HCT116 (cell line): ENCODE measurements around the gene FMN1. TPM values are rescaled to one million over a fixed set of nuclear protein-coding genes. Genes with fewer than 3 reads are reported as not detected.

Experiments
- ATAC-seq: fragments of 200-7000 bp; cut with Tn5 transposase; 2 replicates; pipeline ENCODE4 v1.9.1; 2020; ENCODE audit warnings: mild to moderate bottlenecking, moderate library complexity
- BruUV-seq: library from RNA; stranded (reverse); fragments of 400-500 nt; replicated peaks from 2 replicates; lab custom pipeline; 2021; lab: Mats Ljungman, UMichigan
- CTCF ChIA-PET: fragments of 300-600 bp; sonication (Branson Sonifier 250); formaldehyde crosslinking; loops from one replicate; lab custom pipeline; 2021; ENCODE audit warnings: antibody characterized with exemption; lab: Charles Lee
- POLR2A ChIA-PET: fragments of 300-600, 350-600 bp; sonication (Branson Sonifier 250); formaldehyde crosslinking; loops from one replicate; lab custom pipeline; 2021; ENCODE audit warnings: antibody characterized with exemption; lab: Charles Lee
- RAD21 ChIA-PET, 2 experiments: fragments of 300-600 bp; sonication (Branson Sonifier 250); formaldehyde crosslinking; loops; one replicate each; lab custom pipeline; 2023; ENCODE audit warnings: low total read pairs in 2 of 2; ENCODE audit not compliant: uncharacterized antibody in 2 of 2, unreplicated experiment in 2 of 2, low non-redundant PET in 1 of 2; lab: Charles Lee
- DNase-seq: peaks from one replicate; pipeline ENCODE4 v3.0.0-alpha.2; 2010; ENCODE audit warnings: low read depth, low spot score
- H2AFZ ChIP-seq: fragments of 200-600 bp; shearing (Covaris generic), sonication (generic); 2 replicates; pipeline ENCODE4 v1.6.1; 2017; ENCODE audit warnings: low read depth, mixed run types, mixed read lengths, antibody characterized with exemption, low read length; ENCODE audit not compliant: poor library complexity, severe bottlenecking
- H3K27ac ChIP-seq: 2 replicates; pipeline ENCODE4 v1.5.1; 2012; ENCODE audit warnings: low read depth, low read length
- H3K27me3 ChIP-seq: fragments of 200-600 bp; sonication (generic); 2 replicates; pipeline ENCODE4 v1.6.1; 2016; ENCODE audit warnings: mixed run types, low read length, mixed read lengths; ENCODE audit not compliant: insufficient read depth
- H3K36me3 ChIP-seq, 2 experiments: fragments of 200-500 bp in 1 of 2; fragments of 200-600 bp in 1 of 2; sonication (Bioruptor generic) in 1 of 2; sonication (generic) in 1 of 2; 2 replicates each; pipeline versions ENCODE4 v1.5.1 to v1.6.1; 2014 to 2016; ENCODE audit warnings: low read length in 2 of 2, inconsistent platforms in 1 of 2, mixed read lengths in 1 of 2, mixed run types in 1 of 2; ENCODE audit not compliant: insufficient read depth in 2 of 2, control insufficient read depth in 1 of 2
- H3K4me1 ChIP-seq, 2 experiments: fragments of 200-600 bp in 1 of 2; sonication (generic) in 1 of 2; 2 replicates each; pipeline versions ENCODE4 v1.5.1 to v1.6.1; 2012 to 2017; ENCODE audit warnings: low read length in 2 of 2, inconsistent platforms in 1 of 2, mild to moderate bottlenecking in 1 of 2, mixed read lengths in 1 of 2, mixed run types in 1 of 2, moderate library complexity in 1 of 2; ENCODE audit not compliant: insufficient read depth in 2 of 2, control insufficient read depth in 1 of 2
- H3K4me2 ChIP-seq: fragments of 200-600 bp; sonication (generic); 2 replicates; pipeline ENCODE4 v1.6.1; 2017; ENCODE audit warnings: mixed run types, low read length, mixed read lengths
- H3K4me3 ChIP-seq, 2 experiments: fragments of 200-600 bp in 1 of 2; sonication (generic) in 1 of 2; replicated peaks in 1 of 2; 2 replicates each; pipeline ENCODE4 v1.5.1; 2011 to 2016; ENCODE audit warnings: low read length in 2 of 2, control low read depth in 1 of 2, low read depth in 1 of 2, mild to moderate bottlenecking in 1 of 2, mixed read lengths in 1 of 2, mixed run types in 1 of 2
- H3K79me2 ChIP-seq: fragments of 200-600 bp; sonication (generic); 2 replicates; pipeline ENCODE4 v1.6.1; 2017; ENCODE audit warnings: mild to moderate bottlenecking, mixed run types, low read length, moderate library complexity, mixed read lengths; ENCODE audit not compliant: insufficient read depth
- H3K9ac ChIP-seq: fragments of 200-600 bp; sonication (generic); 2 replicates; pipeline ENCODE4 v1.6.1; 2016; ENCODE audit warnings: low read length, mixed read lengths
- H3K9me2 ChIP-seq: fragments of 200-600 bp; sonication (generic), shearing (Covaris generic); 2 replicates; pipeline ENCODE4 v1.6.1; 2017; ENCODE audit warnings: mixed run types, mild to moderate bottlenecking, moderate library complexity; ENCODE audit not compliant: insufficient read depth
- H3K9me3 ChIP-seq, 2 experiments: fragments of 200-500 bp in 1 of 2; fragments of 200-600 bp in 1 of 2; sonication (Bioruptor generic) in 1 of 2; sonication (generic) in 1 of 2; 2 replicates each; pipeline ENCODE4 v1.6.1; 2014 to 2017; ENCODE audit warnings: low read length in 2 of 2, mixed read lengths in 2 of 2, inconsistent platforms in 1 of 2, low read depth in 1 of 2, mild to moderate bottlenecking in 1 of 2, mixed run types in 1 of 2, moderate library complexity in 1 of 2; ENCODE audit not compliant: control insufficient read depth in 1 of 2, insufficient read depth in 1 of 2
- H4K20me1 ChIP-seq: fragments of 200-600 bp; sonication (generic), shearing (Covaris generic); 2 replicates; pipeline ENCODE4 v1.6.1; 2017; ENCODE audit warnings: mixed run types, mild to moderate bottlenecking, moderate library complexity; ENCODE audit not compliant: insufficient read depth
- ATF3 ChIP-seq: IDR thresholded peaks from 2 replicates; pipeline ENCODE4 v1.6.1; 2012
- CTCF ChIP-seq, 3 experiments: fragments of 200-600 bp in 1 of 3; sonication (generic) in 1 of 3; IDR thresholded peaks in 2 of 3; conservative IDR thresholded peaks in 1 of 3; 2 replicates each; pipeline ENCODE4 v1.5.1; 2012 to 2017; ENCODE audit warnings: low read depth in 2 of 3, low read length in 2 of 3, antibody characterized with exemption in 1 of 3, borderline replicate concordance in 1 of 3, control low read depth in 1 of 3, mild to moderate bottlenecking in 1 of 3, mixed read lengths in 1 of 3, mixed run types in 1 of 3, moderate library complexity in 1 of 3; ENCODE audit not compliant: insufficient read depth in 1 of 3
- EGR1 ChIP-seq: IDR thresholded peaks from 2 replicates; pipeline ENCODE4 v1.6.1; 2012; ENCODE audit warnings: low read depth
- MAX ChIP-seq: IDR thresholded peaks from 2 replicates; pipeline ENCODE4 v1.6.1; 2012
- POLR2A ChIP-seq: IDR thresholded peaks from 2 replicates; pipeline ENCODE4 v1.7.0; 2011; ENCODE audit warnings: borderline replicate concordance; ENCODE audit not compliant: insufficient read depth, insufficient read length; ENCODE audit errors: extremely low read depth
- POLR2AphosphoS5 ChIP-seq: IDR thresholded peaks from 2 replicates; pipeline ENCODE4 v1.6.1; 2011; ENCODE audit warnings: mild to moderate bottlenecking, low read depth, low read length, moderate library complexity
- RAD21 ChIP-seq: IDR thresholded peaks from 2 replicates; pipeline ENCODE4 v1.6.1; 2012; ENCODE audit warnings: low read depth, mild to moderate bottlenecking
- SIN3A ChIP-seq: IDR thresholded peaks from 2 replicates; pipeline ENCODE4 v1.6.1; 2012; ENCODE audit warnings: low read depth
- TCF7L2 ChIP-seq: IDR thresholded peaks from 2 replicates; pipeline ENCODE4 v1.7.0; 2011; ENCODE audit warnings: borderline replicate concordance, inconsistent platforms; ENCODE audit not compliant: insufficient read depth, insufficient read length; ENCODE audit errors: extremely low read depth
- ZBTB33 ChIP-seq: IDR thresholded peaks from 2 replicates; pipeline ENCODE4 v1.6.1; 2011; ENCODE audit warnings: mild to moderate bottlenecking, low read length, moderate library complexity; ENCODE audit not compliant: insufficient replicate concordance; ENCODE audit errors: extremely low read depth
- ZFX ChIP-seq: fragments of 450-650 bp; IDR thresholded peaks from 2 replicates; pipeline ENCODE4 v1.6.1; 2017
- ZNF274 ChIP-seq: fragments of 200-500 bp; sonication (Bioruptor generic); IDR thresholded peaks from 2 replicates; pipeline ENCODE4 v1.6.1; 2014; ENCODE audit warnings: mild to moderate bottlenecking, low read depth, low read length, inconsistent platforms
- intact Hi-C: fragments of 100-400 bp; cut with micrococcal nuclease; formaldehyde crosslinking; loops from 2 replicates; pipeline ENCODE4 v1.10.0; 2022
- total RNA-seq: library from RNA; stranded (reverse); gene quantifications from one replicate; pipeline ENCODE4 v1.2.1, GENCODE V29; 2021; ENCODE audit not compliant: unreplicated experiment

Gene FMN1
- total RNA-seq, 1 experiment from 2014 or later: 0.39 TPM

- no peak for TF ChIP-seq CTCF (IDR thresholded peaks at IDR 0.05 in 2 of 3, conservative IDR thresholded peaks at IDR 0.05 in 1 of 3; ENCODE audit: borderline replicate concordance in 1 of 3, insufficient read depth in 1 of 3, low read depth in 2 of 3, low read length in 2 of 3)
Observed at GRCh38 chr15:32982001-32982400, 212.5 kb downstream of the FMN1 start (continued).

DNA sequence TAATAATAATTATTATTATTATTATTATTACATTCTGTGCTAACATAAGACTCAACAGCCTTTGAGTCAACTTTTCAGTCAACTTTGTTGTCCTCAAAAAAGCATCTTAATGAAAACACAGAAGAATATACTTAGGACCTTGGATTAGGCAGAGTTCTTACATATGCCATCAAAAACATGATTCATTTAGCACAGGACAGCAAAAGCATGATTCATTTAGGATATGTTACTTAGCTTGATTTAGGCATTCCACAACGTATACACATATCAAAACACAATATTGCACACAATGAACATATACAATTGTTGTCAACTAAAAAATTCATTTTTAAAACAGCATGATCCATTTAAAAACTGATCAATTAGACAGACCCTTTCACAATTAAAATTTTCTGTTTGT, 213.0 kb downstream of the FMN1 start:
- TF ChIP-seq RAD21 (no peak), SIN3A (no peak), ATF3 (no peak), EGR1 (no peak), ZFX (no peak), ZBTB33 (no peak), TCF7L2 (no peak), MAX (no peak), ZNF274 (no peak), POLR2A (no peak), POLR2AphosphoS5 (no peak)
- CTCF ChIA-PET: no interaction called here

More for the DNA sequence above, 213.0 kb downstream of the FMN1 start:
- ChIA-PET POLR2A (no interaction called here), RAD21 (no interaction called here)
- Histone ChIP-seq H3K27me3 (no peaks in the 10 kb centered on the region), H3K9me2 (no peaks in the 10 kb centered on the region), H3K9me3 (no peaks in the 10 kb centered on the region), H3K27ac (no peak overlapping the region), H3K79me2 (no peaks in the 10 kb centered on the region), H3K4me1 (no peaks in the 10 kb centered on the region), H3K36me3 (no peaks in the 10 kb centered on the region), H3K9ac (no peak overlapping the region), H2AFZ (no peak overlapping the region), H3K4me3 (no peak overlapping the region), H3K4me2 (no peak overlapping the region), H4K20me1 (no peaks in the 10 kb centered on the region)
- BruUV-seq: no TSS peak
- no peak for DNase-seq
- intact Hi-C loops: no loop called here
- no peak for ATAC-seq
